Germinal center (tissue), 1 donor: ENCODE measurements around the gene HIPK1.
"Not testable (repeated sequence)": the region's sequence is repeated elsewhere in the genome, so short reads cannot be mapped to it uniquely, and the experiment has no call there.

Experiments
- DNase-seq: peaks from one replicate; pipeline ENCODE4 v3.0.0; 2012; ENCODE audit warnings: mixed read lengths, low spot score

Gene HIPK1

GRCh38 chr1:114011796-114012195 lies 82.7 kb downstream of the HIPK1 start:
- DNase-seq = no peak

GRCh38 chr1:114015075-114015474 lies 86.0 kb downstream of the HIPK1 start:
- no peak for DNase-seq

GRCh38 chr1:114019724-114020123 lies 90.6 kb downstream of the HIPK1 start:
- DNase-seq = not testable (repeated sequence)

GRCh38 chr1:114021665-114022099 lies 92.6 kb downstream of the HIPK1 start:
- DNase-seq = no peak

GRCh38 chr1:114022877-114023276 lies 93.8 kb downstream of the HIPK1 start:
- DNase-seq = no peak

GRCh38 chr1:114023377-114023776 lies 94.3 kb downstream of the HIPK1 start:
- no peak for DNase-seq

- no peak for DNase-seq
Measured at GRCh38 chr1:114024049-114024448, 94.9 kb downstream of the HIPK1 start.

GRCh38 chr1:114025609-114026401 lies 96.7 kb downstream of the HIPK1 start:
- DNase-seq = no peak

GRCh38 chr1:114026797-114027196 lies 97.7 kb downstream of the HIPK1 start:
- no peak for DNase-seq
